Activated naive CD4-positive, alpha-beta T cell (primary cell): ENCODE data around the gene HDAC4.

Source experiments
- DNase-seq, 4 experiments: peaks; one replicate each; lab custom pipeline; 2025; lab: John Stamatoyannopoulos, UW

The HDAC4 gene

GRCh38 chr2:239121600-239122012 lies 279.2 kb downstream of the HDAC4 start:
- no peak for DNase-seq

GRCh38 chr2:239120664-239121063 lies 280.2 kb downstream of the HDAC4 start:
- DNase-seq: no peak

- no peak for DNase-seq
These were observed 281.3 kb downstream of the HDAC4 start for GRCh38 chr2:239119346-239120126.

GRCh38 chr2:239118675-239119211 lies 282.1 kb downstream of the HDAC4 start:
- DNase-seq: no peak

GRCh38 chr2:239118264-239118663 lies 282.6 kb downstream of the HDAC4 start:
- no peak for DNase-seq

GRCh38 chr2:239117831-239118230 lies 283.0 kb downstream of the HDAC4 start:
- no peak for DNase-seq

GRCh38 chr2:239116456-239117246 lies 284.2 kb downstream of the HDAC4 start:
- DNase-seq: no peak

GRCh38 chr2:239115616-239116015 lies 285.2 kb downstream of the HDAC4 start:
- DNase-seq: no peak

GRCh38 chr2:239114616-239115265 lies 286.1 kb downstream of the HDAC4 start:
- DNase-seq: no peak

- no peak for DNase-seq
These were observed 286.7 kb downstream of the HDAC4 start for GRCh38 chr2:239114119-239114581.

- DNase-seq: no peak
These were observed 287.2 kb downstream of the HDAC4 start for GRCh38 chr2:239113615-239114014.

- DNase-seq: no peak
These were observed 287.6 kb downstream of the HDAC4 start for GRCh38 chr2:239113171-239113570.

- DNase-seq: no peak
These were observed 288.6 kb downstream of the HDAC4 start for GRCh38 chr2:239112127-239112774.

GRCh38 chr2:239111401-239112100 lies 289.3 kb downstream of the HDAC4 start:
- no peak for DNase-seq

- DNase-seq: no peak
These were observed 290.2 kb downstream of the HDAC4 start for GRCh38 chr2:239110595-239111048.

- no peak for DNase-seq
These were observed 290.8 kb downstream of the HDAC4 start for GRCh38 chr2:239109928-239110545.

GRCh38 chr2:239109041-239109927 lies 291.5 kb downstream of the HDAC4 start:
- DNase-seq: no peak

GRCh38 chr2:239108459-239108858 lies 292.4 kb downstream of the HDAC4 start:
- no peak for DNase-seq

GRCh38 chr2:239107936-239108335 lies 292.9 kb downstream of the HDAC4 start:
- DNase-seq: no peak

GRCh38 chr2:239106966-239107365 lies 293.9 kb downstream of the HDAC4 start:
- DNase-seq: no peak
